ENCODE measurements around the gene RIMS3. TPM values are rescaled to one million over a fixed set of nuclear protein-coding genes. Genes with fewer than 3 reads are reported as not detected.

Gene RIMS3
- total RNA-seq, 1 donor from 2014 or later: 17.2 TPM

GRCh38 chr1:40691538-40692428, 26.3 kb upstream of the RIMS3 start, which contains the start of gene NFYC:
Gene NFYC, plus strand, starts transcription at chr1:40691704. Its CDS starts 47,140 bp downstream, at chr1:40738844.
- H3K4me3 ChIP-seq: peak within 1 kb of the TSS; percentile 68
- peak within 1 kb of the TSS; percentile 90 for H3K4me2 ChIP-seq
- no peaks in the 10 kb centered on the region for H3K27me3 Mint-ChIP-seq (ENCODE audit: insufficient read depth, low read depth)
- H4K20me1 ChIP-seq (ENCODE audit: low read depth): peaks cover 35% of the 10 kb centered on the region
- peak within 1 kb of the TSS; percentile 95 for H3K27ac Mint-ChIP-seq
- H3K4me3 Mint-ChIP-seq: peak within 1 kb of the TSS; percentile 92
- peak within 1 kb of the TSS; percentile 97 for H3K9ac ChIP-seq
- no peaks in the 10 kb centered on the region for H3K27me3 ChIP-seq
- peak within 1 kb of the TSS; percentile 99 for H3K27ac ChIP-seq
- H3F3A ChIP-seq (ENCODE audit: low read depth): peaks cover 37% of the 10 kb centered on the region
- no peak for TF ChIP-seq EZH2 (IDR thresholded peaks at IDR 0.05)
- TF ChIP-seq EZH2phosphoT487 (IDR thresholded peaks at IDR 0.05): no peak
- TF ChIP-seq CTCF (IDR thresholded peaks at IDR 0.05): no peak
- H3K4me1 ChIP-seq: peaks cover 29% of the 10 kb centered on the region
- H3K36me3 ChIP-seq: no peaks in the 10 kb centered on the region
- peaks cover 87% of the 10 kb centered on the region for H3K79me2 ChIP-seq (ENCODE audit: low read depth)
- H3K9me3 Mint-ChIP-seq: no peaks in the 10 kb centered on the region
- H2AFZ ChIP-seq (replicated peaks): peak within 1 kb of the TSS; percentile 78
- peaks cover 34% of the 10 kb centered on the region for H3K4me1 Mint-ChIP-seq
- DNase-seq (ENCODE audit: low spot score): peak; percentile 100
- peaks cover 18% of the 10 kb centered on the region for H3K36me3 Mint-ChIP-seq
- H3K9me3 ChIP-seq (ENCODE audit: low read depth): no peaks in the 10 kb centered on the region

- H2AFZ ChIP-seq (replicated peaks): peak overlapping the region; percentile 53
Observed at GRCh38 chr1:40690771-40691537, 25.5 kb upstream of the RIMS3 start.

GRCh38 chr1:40689737-40690136, 24.3 kb upstream of the RIMS3 start:
- no peak overlapping the region for H3K27ac ChIP-seq
- peaks cover 46% of the 10 kb centered on the region for H3F3A ChIP-seq (ENCODE audit: low read depth)
- peaks cover 29% of the 10 kb centered on the region for H3K4me1 ChIP-seq
- H3K27me3 ChIP-seq: no peaks in the 10 kb centered on the region
- H4K20me1 ChIP-seq (ENCODE audit: low read depth): peaks cover 35% of the 10 kb centered on the region
- H3K9ac ChIP-seq: no peak overlapping the region
- no peak overlapping the region for H3K27ac Mint-ChIP-seq
- H3K4me3 Mint-ChIP-seq: no peak overlapping the region
- H3K9me3 Mint-ChIP-seq: no peaks in the 10 kb centered on the region
- H3K36me3 Mint-ChIP-seq: peaks cover 29% of the 10 kb centered on the region
- TF ChIP-seq EZH2phosphoT487 (IDR thresholded peaks at IDR 0.05) (no peak), CTCF (IDR thresholded peaks at IDR 0.05) (no peak), EZH2 (IDR thresholded peaks at IDR 0.05) (no peak)
- H3K4me2 ChIP-seq: peak overlapping the region; percentile 90
- H3K36me3 ChIP-seq: no peaks in the 10 kb centered on the region
- H3K9me3 ChIP-seq (ENCODE audit: low read depth): no peaks in the 10 kb centered on the region
- H3K4me1 Mint-ChIP-seq: peaks cover 28% of the 10 kb centered on the region
- no peak overlapping the region for H2AFZ ChIP-seq (replicated peaks)
- DNase-seq (ENCODE audit: low spot score): no peak
- peak overlapping the region; percentile 68 for H3K4me3 ChIP-seq
- H3K27me3 Mint-ChIP-seq (ENCODE audit: insufficient read depth, low read depth): no peaks in the 10 kb centered on the region
- peaks cover 67% of the 10 kb centered on the region for H3K79me2 ChIP-seq (ENCODE audit: low read depth)

More at GRCh38 chr1:40690771-40691537, 25.5 kb upstream of the RIMS3 start:
- Mint-ChIP-seq H3K27me3 (ENCODE audit: insufficient read depth, low read depth) (no peaks in the 10 kb centered on the region), H3K9me3 (no peaks in the 10 kb centered on the region), H3K4me3 (peak overlapping the region; percentile 92), H3K36me3 (peaks cover 24% of the 10 kb centered on the region), H3K4me1 (peaks cover 29% of the 10 kb centered on the region), H3K27ac (peak overlapping the region; percentile 95)
- H3K36me3 ChIP-seq: no peaks in the 10 kb centered on the region
- peaks cover 35% of the 10 kb centered on the region for H4K20me1 ChIP-seq (ENCODE audit: low read depth)
- peaks cover 29% of the 10 kb centered on the region for H3K4me1 ChIP-seq
- H3F3A ChIP-seq (ENCODE audit: low read depth): peaks cover 37% of the 10 kb centered on the region
- TF ChIP-seq EZH2phosphoT487 (IDR thresholded peaks at IDR 0.05) (no peak), EZH2 (IDR thresholded peaks at IDR 0.05) (no peak), CTCF (IDR thresholded peaks at IDR 0.05) (no peak)
- peaks cover 79% of the 10 kb centered on the region for H3K79me2 ChIP-seq (ENCODE audit: low read depth)
- H3K9ac ChIP-seq: peak overlapping the region; percentile 41
- no peaks in the 10 kb centered on the region for H3K27me3 ChIP-seq
- H3K4me3 ChIP-seq: peak overlapping the region; percentile 68
- H3K27ac ChIP-seq: no peak overlapping the region
- H3K9me3 ChIP-seq (ENCODE audit: low read depth): no peaks in the 10 kb centered on the region
- peak overlapping the region; percentile 90 for H3K4me2 ChIP-seq
- DNase-seq (ENCODE audit: low spot score): no peak
